OCI-LY3 (cell line): ENCODE results near the gene RBM11.
A peak's percentile ranks its signal among the peaks of the same experiment; 100 is the strongest.
"Not testable (repeated sequence)": the region's sequence is repeated elsewhere in the genome, so short reads cannot be mapped to it uniquely, and the experiment has no call there.

Experiments
- H2AFZ ChIP-seq: fragments of 200-600, 300-600 bp; shearing (Covaris generic); 2 replicates; pipeline ENCODE4 v1.6.0; 2014; ENCODE audit warnings: antibody characterized with exemption, low read depth, low read length
- H3K27ac ChIP-seq: fragments of 200-600, 300-600 bp; sonication (generic); 2 replicates; pipeline ENCODE4 v1.5.1; 2014; ENCODE audit warnings: mild to moderate bottlenecking, low read length, moderate library complexity, mixed read lengths
- H3K27me3 ChIP-seq: fragments of 200-600, 300-600 bp; sonication (generic); 2 replicates; pipeline ENCODE4 v1.6.1; 2014; ENCODE audit warnings: low read depth, low read length, mixed read lengths
- H3K36me3 ChIP-seq: fragments of 200-600, 300-600 bp; sonication (generic); replicated peaks from 2 replicates; pipeline ENCODE3; 2014; ENCODE audit warnings: low read depth, low read length, mixed read lengths
- H3K4me1 ChIP-seq: fragments of 300-600, 200-600 bp; sonication (generic); 2 replicates; pipeline ENCODE4 v1.6.1; 2014; ENCODE audit warnings: low read length, mixed read lengths
- H3K4me2 ChIP-seq: fragments of 200-600, 300-600 bp; sonication (generic); 2 replicates; pipeline ENCODE4 v1.6.1; 2014; ENCODE audit warnings: low read length, mixed read lengths
- H3K4me3 ChIP-seq: fragments of 300-600, 200-600 bp; sonication (generic); 2 replicates; pipeline ENCODE4 v1.5.1; 2014; ENCODE audit warnings: antibody characterized with exemption, mild to moderate bottlenecking, low read length, moderate library complexity
- H3K79me2 ChIP-seq: fragments of 300-600, 200-600 bp; shearing (Covaris generic); 2 replicates; pipeline ENCODE4 v1.6.1; 2014; ENCODE audit warnings: mild to moderate bottlenecking, low read length, mixed read lengths
- H3K9ac ChIP-seq: fragments of 300-600, 200-600 bp; shearing (Covaris generic); 2 replicates; pipeline ENCODE4 v1.6.0; 2014; ENCODE audit warnings: mild to moderate bottlenecking, low read length, moderate library complexity
- H3K9me3 ChIP-seq: fragments of 200-600, 300-600 bp; shearing (Covaris generic); 2 replicates; pipeline ENCODE4 v1.6.1; 2014; ENCODE audit warnings: low read length, mixed read lengths; ENCODE audit not compliant: insufficient read depth
- H4K20me1 ChIP-seq: fragments of 200-600, 300-600 bp; sonication (generic); 2 replicates; pipeline ENCODE4 v1.6.1; 2016; ENCODE audit warnings: low read length, mixed read lengths; ENCODE audit not compliant: insufficient read depth
- CTCF ChIP-seq: fragments of 200-600, 300-600 bp; sonication (generic); IDR thresholded peaks from 2 replicates; pipeline ENCODE4 v1.5.1; 2014; ENCODE audit warnings: antibody characterized with exemption, low read length, low read depth
- EZH2phosphoT487 ChIP-seq: fragments of 200-600 bp; shearing (Covaris generic); IDR thresholded peaks from 2 replicates; pipeline ENCODE4 v1.6.1; 2018; ENCODE audit warnings: antibody characterized with exemption, mixed run types, low read depth

Gene RBM11

GRCh38 chr21:14215971-14216641, at the start of gene RBM11:
TSS of gene RBM11 (plus strand) at chr21:14216157. CDS start at chr21:14216187, 30 bp downstream.
- no peaks in the 10 kb centered on the region for H3K79me2 ChIP-seq
- H3K9me3 ChIP-seq: no peaks in the 10 kb centered on the region
- H3K4me2 ChIP-seq: peak within 1 kb of the TSS; percentile 72
- H3K9ac ChIP-seq: peak within 1 kb of the TSS; percentile 17; the same call in 1 of the 2 replicates
- no peak for TF ChIP-seq EZH2phosphoT487
- TF ChIP-seq CTCF: no peak
- no peaks in the 10 kb centered on the region for H3K27me3 ChIP-seq
- peak within 1 kb of the TSS; percentile 66; the same call in 1 of the 2 replicates for H2AFZ ChIP-seq
- no peaks in the 10 kb centered on the region for H4K20me1 ChIP-seq
- H3K4me1 ChIP-seq: no peaks in the 10 kb centered on the region
- H3K27ac ChIP-seq: no peak within 1 kb of the TSS
- no peaks in the 10 kb centered on the region for H3K36me3 ChIP-seq
- H3K4me3 ChIP-seq: peak within 1 kb of the TSS; percentile 77

- H3K9ac ChIP-seq, H2AFZ ChIP-seq, H3K27ac ChIP-seq, H3K27me3 ChIP-seq, H3K9me3 ChIP-seq, H3K4me2 ChIP-seq, H3K4me1 ChIP-seq, H3K4me3 ChIP-seq, H3K79me2 ChIP-seq, H4K20me1 ChIP-seq, H3K36me3 ChIP-seq: not testable (repeated sequence)
Measured at GRCh38 chr21:14166463-14167223, 49.3 kb upstream of the RBM11 start.

- no peak overlapping the region for H2AFZ ChIP-seq
- no peak overlapping the region for H3K27ac ChIP-seq
- no peaks in the 10 kb centered on the region for H4K20me1 ChIP-seq
- H3K4me3 ChIP-seq: no peak overlapping the region
- no peaks in the 10 kb centered on the region for H3K9me3 ChIP-seq
- TF ChIP-seq EZH2phosphoT487 (no peak), CTCF (no peak)
- no peaks in the 10 kb centered on the region for H3K36me3 ChIP-seq
- no peaks in the 10 kb centered on the region for H3K79me2 ChIP-seq
- H3K27me3 ChIP-seq: no peaks in the 10 kb centered on the region
- H3K9ac ChIP-seq: no peak overlapping the region
- H3K4me1 ChIP-seq: no peaks in the 10 kb centered on the region
- H3K4me2 ChIP-seq: no peak overlapping the region
Measured at GRCh38 chr21:14206222-14206621, 9.7 kb upstream of the RBM11 start.

- no peaks in the 10 kb centered on the region for H3K36me3 ChIP-seq
- H3K4me1 ChIP-seq: no peaks in the 10 kb centered on the region
- H2AFZ ChIP-seq: no peak within 1 kb of the TSS
- no peaks in the 10 kb centered on the region for H3K9me3 ChIP-seq
- H3K79me2 ChIP-seq: no peaks in the 10 kb centered on the region
- no peak within 1 kb of the TSS for H3K27ac ChIP-seq
- H4K20me1 ChIP-seq: no peaks in the 10 kb centered on the region
- no peak within 1 kb of the TSS for H3K4me3 ChIP-seq
- H3K9ac ChIP-seq: no peak within 1 kb of the TSS
- TF ChIP-seq CTCF (no peak), EZH2phosphoT487 (no peak)
- no peaks in the 10 kb centered on the region for H3K27me3 ChIP-seq
- no peak within 1 kb of the TSS for H3K4me2 ChIP-seq
Measured at GRCh38 chr21:14210738-14211137, 5.2 kb upstream of the RBM11 start, which contains the start of gene LIPI. TSS of gene LIPI (minus strand) at chr21:14210955. CDS start at chr21:14210845, 110 bp downstream.
